GM21717 (cell line): ENCODE data around the gene SLITRK5.
A peak's percentile ranks its signal among the peaks of the same experiment; 100 is the strongest.

Experiments used
- ATAC-seq: cut with Tn5 transposase; IDR thresholded peaks from one replicate; pipeline ENCODE4 v1.9.1; 2021; ENCODE audit warnings: mild to moderate bottlenecking, moderate library complexity; ENCODE audit not compliant: unreplicated experiment

Gene SLITRK5

GRCh38 chr13:87671031-87671752, at the start of gene SLITRK5:
Gene SLITRK5 (plus strand): TSS chr13:87671371. CDS start chr13:87675389, 4,018 bp downstream.
- peak; percentile 96 for ATAC-seq

DNA sequence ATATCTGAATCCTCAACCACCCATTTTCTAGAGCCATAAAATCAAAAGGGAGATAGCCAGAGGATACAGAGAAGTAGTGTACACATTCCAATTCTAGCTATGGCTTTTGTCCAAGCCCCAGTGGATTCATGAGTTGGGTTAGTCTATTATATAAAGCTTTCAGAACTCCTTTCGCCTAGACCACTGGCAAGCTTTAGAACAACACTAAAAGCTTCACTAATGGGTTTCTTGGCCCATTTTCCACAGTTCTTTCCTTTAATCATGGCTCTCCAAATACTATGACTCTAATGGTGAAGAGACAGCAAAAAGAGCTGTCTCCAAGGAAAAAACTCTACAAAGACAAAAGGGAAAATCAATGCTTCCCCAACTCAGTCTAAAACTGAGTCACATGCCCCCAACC, 48.2 kb upstream of the SLITRK5 start:
- no peak for ATAC-seq

- no peak for ATAC-seq
Observed at GRCh38 chr13:87656306-87656705, 14.9 kb upstream of the SLITRK5 start.

- ATAC-seq: no peak
Observed at GRCh38 chr13:87661471-87661870, 9.7 kb upstream of the SLITRK5 start.

DNA sequence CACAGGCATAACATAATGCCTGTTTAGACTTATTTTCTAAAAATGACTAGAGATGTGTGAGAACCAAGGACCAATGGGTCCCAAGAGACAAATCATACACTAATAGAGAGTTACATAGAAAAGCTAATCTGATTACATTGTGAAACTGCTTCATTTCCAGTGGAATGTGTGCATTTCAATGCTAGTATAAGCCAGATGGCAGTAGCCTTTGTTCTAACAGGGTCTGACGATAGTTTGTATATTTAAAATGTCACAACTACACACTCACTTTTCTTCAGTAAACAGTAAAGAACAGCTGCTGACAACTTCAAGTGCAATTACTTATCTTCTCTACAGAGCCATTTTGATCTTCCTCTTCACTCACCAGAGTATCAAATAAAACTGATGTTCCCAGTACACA, 4.3 kb upstream of the SLITRK5 start:
- no peak for ATAC-seq

- ATAC-seq: no peak
Observed at GRCh38 chr13:87667686-87668085, 3.5 kb upstream of the SLITRK5 start.

GRCh38 chr13:87669379-87669978, 1.7 kb upstream of the SLITRK5 start:
- ATAC-seq: no peak

GRCh38 chr13:87671753-87672605, 808 bp downstream of the SLITRK5 start:
- ATAC-seq: no peak

DNA sequence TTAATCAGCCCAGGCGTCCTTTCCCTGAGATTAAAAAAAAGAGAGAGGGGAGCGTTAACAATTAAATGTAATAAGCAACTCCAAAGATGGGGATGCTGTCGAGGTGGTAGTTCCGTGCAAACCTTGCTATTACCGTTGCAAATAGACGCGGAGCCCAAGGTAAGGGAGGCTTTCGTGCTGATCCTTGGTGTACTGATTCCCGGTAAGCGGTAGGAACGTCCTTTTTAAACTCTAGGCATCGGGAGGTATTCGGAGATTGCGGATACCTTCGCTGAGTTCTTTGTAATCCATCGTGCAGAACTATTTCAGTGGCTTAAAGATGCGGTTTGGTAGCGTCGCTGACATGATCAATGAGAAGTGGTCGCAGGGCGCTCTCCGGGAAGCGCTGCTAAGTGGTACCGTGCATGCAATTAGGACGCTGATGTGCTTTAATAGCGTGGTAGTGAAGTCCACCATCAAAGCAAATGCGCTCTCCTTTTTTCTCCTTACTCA, 3.1 kb downstream of the SLITRK5 start:
- ATAC-seq: no peak

DNA sequence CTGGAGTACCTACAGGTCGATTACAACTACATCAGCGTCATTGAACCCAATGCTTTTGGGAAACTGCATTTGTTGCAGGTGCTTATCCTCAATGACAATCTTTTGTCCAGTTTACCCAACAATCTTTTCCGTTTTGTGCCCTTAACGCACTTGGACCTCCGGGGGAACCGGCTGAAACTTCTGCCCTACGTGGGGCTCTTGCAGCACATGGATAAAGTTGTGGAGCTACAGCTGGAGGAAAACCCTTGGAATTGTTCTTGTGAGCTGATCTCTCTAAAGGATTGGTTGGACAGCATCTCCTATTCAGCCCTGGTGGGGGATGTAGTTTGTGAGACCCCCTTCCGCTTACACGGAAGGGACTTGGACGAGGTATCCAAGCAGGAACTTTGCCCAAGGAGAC, 4.7 kb downstream of the SLITRK5 start:
- no peak for ATAC-seq

- no peak for ATAC-seq
Observed at GRCh38 chr13:87676254-87677042, 5.3 kb downstream of the SLITRK5 start.

DNA sequence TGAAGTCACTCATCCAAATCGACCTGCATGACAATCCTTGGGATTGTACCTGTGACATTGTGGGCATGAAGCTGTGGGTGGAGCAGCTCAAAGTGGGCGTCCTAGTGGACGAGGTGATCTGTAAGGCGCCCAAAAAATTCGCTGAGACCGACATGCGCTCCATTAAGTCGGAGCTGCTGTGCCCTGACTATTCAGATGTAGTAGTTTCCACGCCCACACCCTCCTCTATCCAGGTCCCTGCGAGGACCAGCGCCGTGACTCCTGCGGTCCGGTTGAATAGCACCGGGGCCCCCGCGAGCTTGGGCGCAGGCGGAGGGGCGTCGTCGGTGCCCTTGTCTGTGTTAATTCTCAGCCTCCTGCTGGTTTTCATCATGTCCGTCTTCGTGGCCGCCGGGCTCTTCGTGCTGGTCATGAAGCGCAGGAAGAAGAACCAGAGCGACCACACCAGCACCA, 5.9 kb downstream of the SLITRK5 start:
- no peak for ATAC-seq

- no peak for ATAC-seq
Observed at GRCh38 chr13:87677496-87678371, 6.6 kb downstream of the SLITRK5 start.

DNA sequence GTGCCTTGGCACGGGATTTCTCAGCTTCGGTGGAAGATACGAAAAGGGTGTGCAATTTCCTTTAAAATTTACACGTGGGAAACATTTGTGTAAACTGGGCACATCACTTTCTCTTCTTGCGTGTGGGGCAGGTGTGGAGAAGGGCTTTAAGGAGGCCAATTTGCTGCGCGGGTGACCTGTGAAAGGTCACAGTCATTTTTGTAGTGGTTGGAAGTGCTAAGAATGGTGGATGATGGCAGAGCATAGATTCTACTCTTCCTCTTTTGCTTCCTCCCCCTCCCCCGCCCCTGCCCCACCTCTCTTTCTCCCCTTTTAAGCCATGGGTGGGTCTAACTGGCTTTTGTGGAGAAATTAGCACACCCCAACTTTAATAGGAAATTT, 7.2 kb downstream of the SLITRK5 start:
- no peak for ATAC-seq

DNA sequence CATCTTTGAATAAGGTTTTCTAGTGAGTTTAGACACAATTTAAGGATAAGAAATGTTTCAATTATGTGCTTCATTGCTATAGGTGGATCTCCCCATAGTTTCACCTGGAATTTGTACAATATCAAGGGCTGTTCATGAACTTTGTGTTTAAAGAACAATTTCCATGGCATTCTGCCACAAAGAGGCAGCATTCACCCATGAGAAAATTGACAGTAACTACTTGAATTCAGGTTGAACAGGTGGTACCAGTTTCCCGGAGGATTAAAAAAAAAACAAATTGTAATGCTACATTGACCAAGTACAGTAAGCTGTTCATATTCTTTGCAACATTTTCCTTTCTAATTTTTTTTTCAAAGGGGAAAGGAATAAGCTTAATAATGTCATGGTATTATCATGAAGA, 9.1 kb downstream of the SLITRK5 start:
- no peak for ATAC-seq

GRCh38 chr13:87684850-87685742, 13.9 kb downstream of the SLITRK5 start:
- no peak for ATAC-seq

DNA sequence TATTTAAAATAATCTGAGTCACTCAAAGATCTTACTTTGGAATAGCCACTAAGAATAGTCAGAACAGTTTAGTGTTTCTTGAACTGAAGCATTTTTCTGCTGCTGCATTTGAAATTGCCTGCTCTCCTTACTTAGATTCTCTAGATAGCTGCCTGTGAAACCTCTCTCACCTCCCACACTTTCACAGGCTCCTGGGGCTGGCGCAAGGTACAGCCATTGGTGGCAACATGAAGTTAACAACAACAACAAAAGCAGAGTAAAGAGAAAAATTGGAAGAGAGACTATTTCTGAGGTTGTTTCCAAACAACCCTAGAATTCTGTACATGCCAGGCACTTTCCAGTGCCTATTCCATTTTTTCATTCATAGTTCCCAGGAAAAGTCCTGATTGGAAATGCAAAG, 25.3 kb downstream of the SLITRK5 start:
- no peak for ATAC-seq

GRCh38 chr13:87698268-87698667, 27.1 kb downstream of the SLITRK5 start:
- ATAC-seq: no peak

DNA sequence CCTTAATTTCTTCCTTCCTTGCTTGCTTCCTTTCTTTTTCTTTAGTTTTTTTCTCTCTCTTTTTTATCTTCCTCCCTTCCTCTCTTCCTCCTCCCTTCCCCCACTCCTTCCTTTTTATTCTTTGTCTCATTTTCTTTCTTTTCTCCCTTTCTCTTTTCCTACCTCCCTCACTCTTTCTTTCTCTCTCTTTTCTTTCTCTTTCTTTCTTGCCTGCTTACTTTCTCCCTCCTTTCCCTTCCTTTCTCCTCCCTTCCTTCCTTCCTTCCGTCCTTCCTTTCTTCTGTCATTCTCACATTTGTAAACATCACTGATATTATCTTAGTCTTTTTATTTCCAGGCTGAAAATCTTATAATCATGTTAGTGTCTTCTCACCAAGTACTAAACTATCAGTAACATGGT, 38.8 kb downstream of the SLITRK5 start:
- ATAC-seq: no peak
